Activated CD4-positive, CD25-positive, alpha-beta regulatory T cell treated with anti-CD3 and anti-CD28 coated beads, Interleukin-2, amount 50 U/mL, for 72 hours (primary cell): ENCODE measurements around the gene APBA2.

Experiments used
- DNase-seq: peaks from one replicate; pipeline ENCODE4 v3.0.0; 2021

Gene APBA2

GRCh38 chr15:28962851-28963710 lies 77.3 kb downstream of the APBA2 start:
- no peak for DNase-seq

- no peak for DNase-seq
Observed at GRCh38 chr15:28963711-28964081, 77.9 kb downstream of the APBA2 start.

GRCh38 chr15:28964098-28964497 lies 78.3 kb downstream of the APBA2 start:
- no peak for DNase-seq

GRCh38 chr15:28967066-28967465 lies 81.3 kb downstream of the APBA2 start:
- no peak for DNase-seq

GRCh38 chr15:28967990-28968389 lies 82.2 kb downstream of the APBA2 start:
- DNase-seq, result no peak

GRCh38 chr15:28969511-28970085 lies 83.8 kb downstream of the APBA2 start:
- DNase-seq, result no peak

- no peak for DNase-seq
Observed at GRCh38 chr15:28974142-28974541, 88.4 kb downstream of the APBA2 start.

- peak; percentile 50 for DNase-seq
Observed at GRCh38 chr15:28975766-28976179, 90.0 kb downstream of the APBA2 start.

GRCh38 chr15:28977377-28978010 lies 91.7 kb downstream of the APBA2 start:
- DNase-seq, result no peak

- no peak for DNase-seq
Observed at GRCh38 chr15:28978011-28978378, 92.2 kb downstream of the APBA2 start.

- no peak for DNase-seq
Observed at GRCh38 chr15:28978661-28979060, 92.9 kb downstream of the APBA2 start.

GRCh38 chr15:28979208-28979841 lies 93.6 kb downstream of the APBA2 start:
- DNase-seq, result no peak

- DNase-seq, result no peak
Observed at GRCh38 chr15:28980709-28981350, 95.1 kb downstream of the APBA2 start.

- DNase-seq, result no peak
Observed at GRCh38 chr15:28981351-28981720, 95.6 kb downstream of the APBA2 start.

GRCh38 chr15:28981921-28982320 lies 96.1 kb downstream of the APBA2 start:
- no peak for DNase-seq

- no peak for DNase-seq
Observed at GRCh38 chr15:28982886-28983285, 97.1 kb downstream of the APBA2 start.

- no peak for DNase-seq
Observed at GRCh38 chr15:28983432-28984311, 97.9 kb downstream of the APBA2 start.

GRCh38 chr15:28984421-28985315 lies 98.9 kb downstream of the APBA2 start:
- no peak for DNase-seq

- DNase-seq, result no peak
Observed at GRCh38 chr15:28985316-28985645, 99.5 kb downstream of the APBA2 start.

GRCh38 chr15:28985691-28986090 lies 99.9 kb downstream of the APBA2 start:
- no peak for DNase-seq

- DNase-seq, result no peak
Observed at GRCh38 chr15:28986108-28986507, 100.3 kb downstream of the APBA2 start.
